K562 (cell line): ENCODE results near the gene NPR2. TPM values are rescaled to one million over a fixed set of nuclear protein-coding genes. Genes with fewer than 3 reads are reported as not detected.

Experiments
- ATF1 ChIP-seq, 2 experiments: fragments of 450-650 bp in 1 of 2; IDR thresholded peaks; 2 replicates each; pipeline ENCODE4 v1.6.1; 2016; ENCODE audit warnings: missing compliant biosample characterization in 1 of 2, missing genetic modification characterization in 1 of 2
- BRD9 ChIP-seq: fragments of 450-650 bp; IDR thresholded peaks from 2 replicates; pipeline ENCODE4 v1.6.1; 2018; ENCODE audit warnings: low read depth; ENCODE audit not compliant: partially characterized antibody
- CTBP1 ChIP-seq: fragments of 450-650 bp; IDR thresholded peaks from 2 replicates; pipeline ENCODE4 v1.6.1; 2016; ENCODE audit warnings: borderline replicate concordance
- ESRRA ChIP-seq: fragments of 450-650 bp; IDR thresholded peaks from 2 replicates; pipeline ENCODE4 v1.6.1; 2014; ENCODE audit warnings: low read depth, mild to moderate bottlenecking, moderate library complexity, borderline replicate concordance
- ETV1 ChIP-seq: fragments of 450-650 bp; conservative IDR thresholded peaks from 2 replicates; pipeline ENCODE4 v1.6.1; 2016; ENCODE audit warnings: missing genetic modification characterization, control low read depth, low read depth, missing compliant biosample characterization
- GABPB1 ChIP-seq: sonication (generic); formaldehyde crosslinking; IDR thresholded peaks from 2 replicates; pipeline ENCODE4 v1.8.0; 2022; ENCODE audit warnings: mild to moderate bottlenecking, missing genetic modification reagents
- HDAC1 ChIP-seq, 2 experiments: fragments of 450-650 bp; IDR thresholded peaks; 2 replicates each; pipeline ENCODE4 v1.6.1; 2016 to 2017; ENCODE audit warnings: inconsistent platforms in 1 of 2, mild to moderate bottlenecking in 1 of 2, moderate library complexity in 1 of 2
- JUND ChIP-seq, 2 experiments: IDR thresholded peaks; 2 replicates in 1 of 2; 3 replicates in 1 of 2; pipeline ENCODE4 v1.6.1; 2011; ENCODE audit warnings: borderline replicate concordance in 2 of 2, low read depth in 2 of 2, low read length in 2 of 2, improper control_type of control experiment in 1 of 2, missing biosample characterization in 1 of 2, missing genetic modification characterization in 1 of 2, missing genetic modification reagents in 1 of 2
- MAZ ChIP-seq, 2 experiments: fragments of 450-650 bp in 1 of 2; sonication (generic) in 1 of 2; formaldehyde crosslinking; IDR thresholded peaks in 1 of 2; conservative IDR thresholded peaks in 1 of 2; 2 replicates each; pipeline versions ENCODE4 v1.4.0 to v1.5.0; 2020; ENCODE audit warnings: mild to moderate bottlenecking in 1 of 2, missing genetic modification reagents in 1 of 2
- MXI1 ChIP-seq: IDR thresholded peaks from 2 replicates; pipeline ENCODE4 v1.6.1; 2011; ENCODE audit warnings: low read depth, mild to moderate bottlenecking, improper control_type of control experiment, low read length
- MYC ChIP-seq, 2 experiments: fragments of 250-450 bp in 1 of 2; sonication (Bioruptor Pico) in 1 of 2; IDR thresholded peaks; 2 replicates each; pipeline versions ENCODE4 v1.5.1 to v1.6.1; 2012 to 2021; ENCODE audit warnings: low read depth in 2 of 2, borderline replicate concordance in 1 of 2, improper control_type of control experiment in 1 of 2, low read length in 1 of 2, mild to moderate bottlenecking in 1 of 2, moderate library complexity in 1 of 2
- MYNN ChIP-seq, 2 experiments: sonication (generic); formaldehyde crosslinking in 1 of 2; IDR thresholded peaks; 2 replicates each; pipeline versions ENCODE4 v1.5.0 to v1.6.1; 2016 to 2020; ENCODE audit warnings: antibody characterized with exemption in 1 of 2, missing genetic modification reagents in 1 of 2
- NR2C2 ChIP-seq, 2 experiments: fragments of 200-800 bp in 1 of 2; sonication (Bioruptor generic) in 1 of 2; sonication (generic) in 1 of 2; formaldehyde crosslinking in 1 of 2; IDR thresholded peaks; 2 replicates each; pipeline versions ENCODE4 v1.6.1 to v1.8.0; 2016 to 2022; ENCODE audit warnings: mild to moderate bottlenecking in 1 of 2, missing compliant biosample characterization in 1 of 2, missing genetic modification characterization in 1 of 2, missing genetic modification reagents in 1 of 2
- NR3C1 ChIP-seq: sonication (generic); formaldehyde crosslinking; IDR thresholded peaks from 2 replicates; pipeline ENCODE4 v1.8.1; 2022; ENCODE audit warnings: missing genetic modification reagents
- PHF20 ChIP-seq: fragments of 450-650 bp; IDR thresholded peaks from 2 replicates; pipeline ENCODE4 v1.6.1; 2018; ENCODE audit not compliant: partially characterized antibody
- RB1 ChIP-seq: fragments of 450-650 bp; IDR thresholded peaks from 2 replicates; pipeline ENCODE4 v1.6.1; 2017; ENCODE audit warnings: low read depth, mild to moderate bottlenecking
- RFX1 ChIP-seq: fragments of 450-650 bp; IDR thresholded peaks from 2 replicates; pipeline ENCODE4 v1.6.1; 2016; ENCODE audit warnings: mild to moderate bottlenecking, moderate library complexity
- SIN3A ChIP-seq, 2 experiments: fragments of 150-350 bp in 1 of 2; IDR thresholded peaks; 2 replicates each; pipeline ENCODE4 v1.6.1; 2011 to 2016; ENCODE audit warnings: borderline replicate concordance in 2 of 2, low read depth in 2 of 2, low read length in 2 of 2, mild to moderate bottlenecking in 2 of 2, moderate library complexity in 2 of 2; ENCODE audit not compliant: control insufficient read depth in 1 of 2
- SP1 ChIP-seq: sonication (generic); formaldehyde crosslinking; IDR thresholded peaks from 2 replicates; pipeline ENCODE4 v1.8.1; 2022; ENCODE audit warnings: mild to moderate bottlenecking, missing genetic modification reagents
- TAF7 ChIP-seq: fragments of 450-650 bp; IDR thresholded peaks from 2 replicates; pipeline ENCODE4 v1.6.1; 2016; ENCODE audit warnings: missing genetic modification characterization, missing compliant biosample characterization
- TRIM24 ChIP-seq, 2 experiments: fragments of 450-650 bp; IDR thresholded peaks; 2 replicates each; pipeline ENCODE4 v1.6.1; 2016
- ZBTB7A ChIP-seq: IDR thresholded peaks from 2 replicates; pipeline ENCODE4 v1.6.1; 2011; ENCODE audit warnings: low read depth, mild to moderate bottlenecking, low read length, moderate library complexity, borderline replicate concordance; ENCODE audit not compliant: control insufficient read depth
- ZNF124 ChIP-seq: sonication (generic); formaldehyde crosslinking; IDR thresholded peaks from 2 replicates; pipeline ENCODE4 v1.8.1; 2022; ENCODE audit warnings: missing genetic modification reagents
- polyA plus RNA-seq, 8 experiments: library from polyadenylated mRNA; depleted of rRNA in 4 of 8; stranded (reverse) in 5 of 8; unstranded in 3 of 8; fragments of >200 nt; fragmentation: Nextera tagmentation in 2 of 8; fragmentation: Illumina TruSeq in 1 of 8; extraction: Ambion mirVana in 2 of 8; extraction: Trizol in 1 of 8; gene quantifications; 2 replicates each; pipeline versions ENCODE4 v1.2.1 to v1.2.3, GENCODE V29; 2011 to 2014; ENCODE audit warnings: inconsistent platforms in 1 of 8, missing spikeins in 1 of 8
- total RNA-seq, 7 experiments: library from RNA; depleted of rRNA in 6 of 7; stranded (reverse); fragments of >200 nt in 6 of 7; fragmentation: Illumina TruSeq in 2 of 7; extraction: Trizol in 2 of 7; gene quantifications; 2 replicates each; pipeline versions ENCODE4 v1.2.1 to v1.2.3, GENCODE V29; 2011 to 2021; ENCODE audit warnings: low replicate concordance in 1 of 7
- TF ChIP-seq, protein P1 (sequence below): fragments of 450-650 bp; IDR thresholded peaks from 2 replicates; pipeline ENCODE4 v1.6.1; 2016
- TF ChIP-seq, protein P2 (sequence below), 2 experiments: fragments of 450-650 bp in 1 of 2; sonication (generic) in 1 of 2; formaldehyde crosslinking in 1 of 2; IDR thresholded peaks in 1 of 2; conservative IDR thresholded peaks in 1 of 2; 2 replicates each; pipeline versions ENCODE4 v1.6.1 to v1.8.1; 2016 to 2023; ENCODE audit warnings: mild to moderate bottlenecking in 2 of 2, moderate library complexity in 2 of 2, inconsistent platforms in 1 of 2, missing genetic modification reagents in 1 of 2

Gene NPR2
- total and polyA plus RNA-seq, 9 of the 15 experiments (the other 6 are each of a cell fraction or from before 2014, with no cell fraction given) = 2.4 to 12.9 (median 6.0) TPM

DNA sequence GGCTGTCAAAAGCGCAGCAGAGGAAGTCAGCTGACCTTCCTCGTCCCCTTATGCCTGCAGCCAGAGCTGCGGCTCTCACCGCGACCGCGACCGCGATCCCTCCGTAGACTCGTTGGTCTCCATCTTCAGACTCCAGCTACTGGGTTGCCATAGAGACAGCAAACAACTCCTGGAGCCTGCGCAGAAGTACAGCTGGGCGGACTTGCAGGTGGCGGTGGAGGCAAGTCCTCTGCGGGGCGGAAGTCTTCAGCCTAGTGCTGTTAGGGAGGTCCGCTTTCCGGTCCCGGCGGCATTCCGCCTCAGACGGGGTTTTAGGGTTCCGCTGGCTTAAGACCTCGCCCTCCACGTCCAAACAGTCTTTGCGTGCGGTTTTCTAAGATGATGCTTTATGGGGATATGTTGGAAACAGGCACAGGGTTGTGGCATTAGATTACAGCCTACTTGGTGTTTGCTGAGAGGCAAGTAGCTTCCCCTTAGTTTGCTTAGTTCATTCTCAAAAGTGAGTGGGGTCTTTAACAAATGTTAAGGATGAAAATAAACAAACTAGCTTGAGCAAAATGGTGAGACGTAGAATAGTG is 20.7 kb downstream of the NPR2 start, which contains the start of gene SPAG8 (continued):
- TF ChIP-seq JUND (IDR thresholded peaks at IDR 0.05; ENCODE audit: borderline replicate concordance, low read depth, low read length) = 0 out of 2 replicates have a peak, but pooled peaks have one; percentile 16
- no peak; the same call in 2 of the 3 replicates for TF ChIP-seq JUND (tag; IDR thresholded peaks at IDR 0.05; ENCODE audit: borderline replicate concordance, low read depth, low read length)
- peak; percentile 23; the same call in 1 of the 2 replicates for TF ChIP-seq MYC (IDR thresholded peaks at IDR 0.05; ENCODE audit: low read depth, low read length)
- TF ChIP-seq MYC (CRISPR knock-in tag; IDR thresholded peaks at IDR 0.05; ENCODE audit: borderline replicate concordance, low read depth) = no peak
- peak; percentile 50; the same call in 1 of the 2 replicates for TF ChIP-seq MYNN (IDR thresholded peaks at IDR 0.05)
- no peak for TF ChIP-seq MYNN (CRISPR knock-in tag; IDR thresholded peaks at IDR 0.05)
- TF ChIP-seq TRIM24 (IDR thresholded peaks at IDR 0.05) = peak in 1 of 2 experiments; percentile 95; a peak in 2 of 4 replicates
- TF ChIP-seq BRD9 = no peak
- no peak for TF ChIP-seq ATF1 (CRISPR knock-in tag; IDR thresholded peaks at IDR 0.05)
- peak; percentile 24; the same call in 1 of the 2 replicates for TF ChIP-seq ATF1 (tag; IDR thresholded peaks at IDR 0.05)
- TF ChIP-seq ZBTB7A = 0 out of 2 replicates have a peak, but pooled peaks have one; percentile 41
- 0 out of 2 replicates have a peak, but pooled peaks have one; percentile 29 for TF ChIP-seq SP1 (CRISPR knock-in tag)
- TF ChIP-seq, protein P1, sequence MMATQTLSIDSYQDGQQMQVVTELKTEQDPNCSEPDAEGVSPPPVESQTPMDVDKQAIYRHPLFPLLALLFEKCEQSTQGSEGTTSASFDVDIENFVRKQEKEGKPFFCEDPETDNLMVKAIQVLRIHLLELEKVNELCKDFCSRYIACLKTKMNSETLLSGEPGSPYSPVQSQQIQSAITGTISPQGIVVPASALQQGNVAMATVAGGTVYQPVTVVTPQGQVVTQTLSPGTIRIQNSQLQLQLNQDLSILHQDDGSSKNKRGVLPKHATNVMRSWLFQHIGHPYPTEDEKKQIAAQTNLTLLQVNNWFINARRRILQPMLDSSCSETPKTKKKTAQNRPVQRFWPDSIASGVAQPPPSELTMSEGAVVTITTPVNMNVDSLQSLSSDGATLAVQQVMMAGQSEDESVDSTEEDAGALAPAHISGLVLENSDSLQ = peak; percentile 60; the same call in 1 of the 2 replicates
- TF ChIP-seq PHF20 = peak; percentile 36
- TF ChIP-seq HDAC1 (IDR thresholded peaks at IDR 0.05) = 0 out of 4 replicates have a peak, but pooled peaks of 1 of the 2 experiments have one; percentile 33
- TF ChIP-seq ZNF124 (CRISPR knock-in tag) = no peak
- TF ChIP-seq ESRRA = no peak
- TF ChIP-seq TAF7 = no peak
- no peak; a peak in 1 of 4 replicates for TF ChIP-seq MAZ (CRISPR knock-in tag; conservative IDR thresholded peaks at IDR 0.05 in 1 of 2, IDR thresholded peaks at IDR 0.05 in 1 of 2)
- TF ChIP-seq NR3C1 (CRISPR knock-in tag) = no peak
- peak; percentile 95 for TF ChIP-seq RFX1
- TF ChIP-seq MXI1 = peak; percentile 69; the same call in 1 of the 2 replicates
- TF ChIP-seq RB1 = peak; percentile 49; the same call in 1 of the 2 replicates
- TF ChIP-seq GABPB1 (CRISPR knock-in tag) = peak; percentile 96
- TF ChIP-seq CTBP1 = peak; percentile 22; the same call in 1 of the 2 replicates
- no peak for TF ChIP-seq NR2C2 (CRISPR knock-in tag; IDR thresholded peaks at IDR 0.05)
- TF ChIP-seq NR2C2 (tag; IDR thresholded peaks at IDR 0.05) = peak; percentile 51; the same call in 1 of the 2 replicates
- TF ChIP-seq SIN3A (IDR thresholded peaks at IDR 0.05; ENCODE audit: borderline replicate concordance in 2 of 2, control insufficient read depth in 1 of 2, low read depth in 2 of 2, low read length in 2 of 2) = peak; percentile 30 to 60; a peak in 2 of 4 replicates
- TF ChIP-seq ETV1 (tag) = peak; percentile 88
- TF ChIP-seq, protein P2, sequence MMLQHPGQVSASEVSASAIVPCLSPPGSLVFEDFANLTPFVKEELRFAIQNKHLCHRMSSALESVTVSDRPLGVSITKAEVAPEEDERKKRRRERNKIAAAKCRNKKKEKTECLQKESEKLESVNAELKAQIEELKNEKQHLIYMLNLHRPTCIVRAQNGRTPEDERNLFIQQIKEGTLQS (IDR thresholded peaks at IDR 0.05) = no peak
- TF ChIP-seq, protein P2 (CRISPR knock-in tag; conservative IDR thresholded peaks at IDR 0.05) = no peak
